CD8-positive, alpha-beta memory T cell (primary cell): ENCODE results near the gene LGALS7B. TPM values are rescaled to one million over a fixed set of nuclear protein-coding genes. Genes with fewer than 3 reads are reported as not detected.
A peak's percentile ranks its signal among the peaks of the same experiment; 100 is the strongest.

Source experiments
- CTCF ChIA-PET: fragments of 350-600 bp; sonication (Branson Sonifier 250); formaldehyde crosslinking; loops from one replicate; lab custom pipeline; 2021; ENCODE audit warnings: antibody characterized with exemption; lab: Charles Lee
- POLR2A ChIA-PET: fragments of 350-600 bp; sonication (Branson Sonifier 250); formaldehyde crosslinking; loops from one replicate; lab custom pipeline; 2021; ENCODE audit warnings: antibody characterized with exemption; lab: Charles Lee
- DNase-seq, 5 donors: peaks; one replicate each; pipeline versions ENCODE4 v3.0.0 to v3.0.0-alpha.2; 2020 to 2022; ENCODE audit warnings: mixed read lengths in 1 of 5
- H3K27ac ChIP-seq: one replicate; pipeline ENCODE4 v1.7.0; 2013; ENCODE audit warnings: low read depth, mild to moderate bottlenecking, low read length, moderate library complexity
- H3K27me3 ChIP-seq: 2 replicates; pipeline ENCODE4 v1.7.0; 2013; ENCODE audit warnings: low read length, mild to moderate bottlenecking; ENCODE audit not compliant: insufficient read depth, poor library complexity, severe bottlenecking
- H3K36me3 ChIP-seq: 2 replicates; pipeline ENCODE4 v1.7.0; 2013; ENCODE audit warnings: mild to moderate bottlenecking, low read length, moderate library complexity; ENCODE audit not compliant: insufficient read depth
- H3K4me1 ChIP-seq: 2 replicates; pipeline ENCODE4 v1.7.0; 2013; ENCODE audit warnings: mild to moderate bottlenecking, low read length, moderate library complexity; ENCODE audit not compliant: insufficient read depth
- H3K4me3 ChIP-seq: 2 replicates; pipeline ENCODE4 v1.7.0; 2013; ENCODE audit warnings: mild to moderate bottlenecking, low read length
- H3K9me3 ChIP-seq: 2 replicates; pipeline ENCODE4 v1.7.0; 2013; ENCODE audit warnings: mild to moderate bottlenecking, low read length
- H3K27ac Mint-ChIP-seq, 8 donors: one replicate each; pipeline ENCODE4 v1.8.0; 2020 to 2021; ENCODE audit warnings: mixed read lengths in 8 of 8, mild to moderate bottlenecking in 6 of 8, inconsistent platforms in 3 of 8, moderate library complexity in 3 of 8
- H3K27me3 Mint-ChIP-seq, 2 donors: one replicate each; pipeline ENCODE4 v1.8.0; 2020 to 2021; ENCODE audit warnings: mixed read lengths in 2 of 2, mild to moderate bottlenecking in 1 of 2, moderate library complexity in 1 of 2
- H3K36me3 Mint-ChIP-seq, 3 donors: one replicate each; pipeline ENCODE4 v1.8.0; 2020 to 2021; ENCODE audit warnings: mixed read lengths in 3 of 3, inconsistent platforms in 1 of 3, mild to moderate bottlenecking in 1 of 3
- H3K4me1 Mint-ChIP-seq, 3 donors: one replicate each; pipeline ENCODE4 v1.8.0; 2020 to 2021; ENCODE audit warnings: mixed read lengths in 3 of 3, inconsistent platforms in 1 of 3, mild to moderate bottlenecking in 1 of 3
- H3K4me3 Mint-ChIP-seq, 7 donors: one replicate each; pipeline ENCODE4 v1.8.0; 2020 to 2021; ENCODE audit warnings: mixed read lengths in 7 of 7, mild to moderate bottlenecking in 6 of 7, moderate library complexity in 4 of 7, inconsistent platforms in 2 of 7
- H3K9me3 Mint-ChIP-seq, 5 donors: one replicate each; pipeline ENCODE4 v1.8.0; 2020 to 2022; ENCODE audit warnings: mixed read lengths in 5 of 5, mild to moderate bottlenecking in 3 of 5, moderate library complexity in 2 of 5, inconsistent platforms in 1 of 5
- polyA plus RNA-seq: library from polyadenylated mRNA; unstranded; fragments of 300-500 nt; fragmentation: Illumina TruSeq; gene quantifications from one replicate; pipeline ENCODE4 v1.2.3, GENCODE V29; 2021
- total RNA-seq, 2 experiments: library from RNA; stranded (reverse); gene quantifications; one replicate each; pipeline ENCODE4 v1.2.3, GENCODE V29; 2021

LGALS7B gene
- total and polyA plus RNA-seq, 3 experiments from 2014 or later = not detected

GRCh38 chr19:38838208-38838985 is 49.4 kb downstream of the LGALS7B start:
- Mint-ChIP-seq H3K27ac (peak overlapping the region in 4 of 8 donors; percentile 17 to 95 (median 82)), H3K4me3 (no peak overlapping the region), H3K27me3 (peaks cover 0 to 10% of the 10 kb centered on the region in 2 donors), H3K36me3 (peaks cover 23 to 83% (median 25%) of the 10 kb centered on the region in 3 donors), H3K9me3 (peaks cover 0 to 4% (median 2%) of the 10 kb centered on the region in 5 donors), H3K4me1 (peaks cover 28 to 47% (median 29%) of the 10 kb centered on the region in 3 donors)
- Histone ChIP-seq H3K9me3 (no peaks in the 10 kb centered on the region), H3K27ac (no peak overlapping the region), H3K4me3 (no peak overlapping the region), H3K27me3 (no peaks in the 10 kb centered on the region), H3K36me3 (peaks cover 66% of the 10 kb centered on the region), H3K4me1 (peaks cover 30% of the 10 kb centered on the region)
- no peak for DNase-seq
- CTCF ChIA-PET = interaction anchor here (1.3 kb wide), 1 partner anchor 48 kb away, joined by 3 read pairs; no protein-coding TSS in a partner anchor
- POLR2A ChIA-PET = no interaction called here

GRCh38 chr19:38838986-38839761 is 50.2 kb downstream of the LGALS7B start:
- peaks cover 29 to 91% (median 30%) of the 10 kb centered on the region in 3 donors for H3K36me3 Mint-ChIP-seq
- peaks cover 0 to 10% of the 10 kb centered on the region in 2 donors for H3K27me3 Mint-ChIP-seq
- ChIA-PET POLR2A (interaction anchor here (0.6 to 0.7 kb wide), 3 partner anchors 8 to 104 kb away, joined by 3 to 5 read pairs (median 3); no protein-coding TSS in a partner anchor), CTCF (no interaction called here)
- peak overlapping the region in 1 of 7 donors; percentile 38 for H3K4me3 Mint-ChIP-seq
- Histone ChIP-seq H3K9me3 (no peaks in the 10 kb centered on the region), H3K27ac (no peak overlapping the region), H3K36me3 (peaks cover 74% of the 10 kb centered on the region), H3K27me3 (no peaks in the 10 kb centered on the region), H3K4me3 (no peak overlapping the region), H3K4me1 (peaks cover 38% of the 10 kb centered on the region)
- peaks cover 0 to 4% (median 2%) of the 10 kb centered on the region in 5 donors for H3K9me3 Mint-ChIP-seq
- H3K27ac Mint-ChIP-seq = peak overlapping the region in 6 of 8 donors; percentile 17 to 95 (median 75)
- no peak for DNase-seq
- peaks cover 36 to 52% (median 37%) of the 10 kb centered on the region in 3 donors for H3K4me1 Mint-ChIP-seq

- Mint-ChIP-seq H3K9me3 (peaks cover 0 to 4% (median 2%) of the 10 kb centered on the region in 5 donors), H3K27me3 (peaks cover 0 to 10% of the 10 kb centered on the region in 2 donors), H3K27ac (peak overlapping the region in 4 of 8 donors; percentile 32 to 87 (median 57)), H3K36me3 (peaks cover 33 to 97% (median 33%) of the 10 kb centered on the region in 3 donors), H3K4me3 (peak overlapping the region in 1 of 7 donors; percentile 32), H3K4me1 (peaks cover 41 to 57% (median 42%) of the 10 kb centered on the region in 3 donors)
- POLR2A ChIA-PET = interaction anchor here (0.6 to 1.3 kb wide), 5 partner anchors 9 to 105 kb away, joined by 3 to 5 read pairs (median 3); no protein-coding TSS in a partner anchor
- no peak overlapping the region for H3K4me3 ChIP-seq
- peaks cover 46% of the 10 kb centered on the region for H3K4me1 ChIP-seq
- no peak overlapping the region for H3K27ac ChIP-seq
- no peaks in the 10 kb centered on the region for H3K27me3 ChIP-seq
- CTCF ChIA-PET = interaction anchor here (0.9 to 1.1 kb wide), 2 partner anchors 9 to 90 kb away, joined by 3 to 4 read pairs; partner anchors contain the start of genes HNRNPL, MRPS12 and SARS2
- no peak for DNase-seq
- peaks cover 82% of the 10 kb centered on the region for H3K36me3 ChIP-seq
- H3K9me3 ChIP-seq = no peaks in the 10 kb centered on the region
Observed at GRCh38 chr19:38839816-38840582, 51.0 kb downstream of the LGALS7B start.

- Mint-ChIP-seq H3K4me1 (peaks cover 46 to 62% (median 47%) of the 10 kb centered on the region in 3 donors), H3K4me3 (peak overlapping the region in 2 of 7 donors; percentile 66 to 67), H3K9me3 (peaks cover 0 to 4% (median 2%) of the 10 kb centered on the region in 5 donors), H3K27me3 (peaks cover 0 to 10% of the 10 kb centered on the region in 2 donors), H3K27ac (peak overlapping the region in 6 of 8 donors; percentile 70 to 93 (median 87)), H3K36me3 (peaks cover 37 to 98% (median 38%) of the 10 kb centered on the region in 3 donors)
- no peaks in the 10 kb centered on the region for H3K27me3 ChIP-seq
- POLR2A ChIA-PET = interaction anchor here (1.1 to 1.3 kb wide), 2 partner anchors 8 to 26 kb away, joined by 3 read pairs; no protein-coding TSS in a partner anchor
- no peak for DNase-seq
- H3K9me3 ChIP-seq = no peaks in the 10 kb centered on the region
- CTCF ChIA-PET = interaction anchor here (0.9 to 1.1 kb wide), 2 partner anchors 9 to 90 kb away, joined by 3 to 4 read pairs; partner anchors contain the start of genes HNRNPL, MRPS12 and SARS2
- H3K4me3 ChIP-seq = no peak overlapping the region
- H3K27ac ChIP-seq = no peak overlapping the region
- peaks cover 86% of the 10 kb centered on the region for H3K36me3 ChIP-seq
- peaks cover 51% of the 10 kb centered on the region for H3K4me1 ChIP-seq
Observed at GRCh38 chr19:38840583-38840968, 51.6 kb downstream of the LGALS7B start.

Other genes with a start within 250 kb of the LGALS7B start
- 100 to 1,000 TPM; 161 to 162 TPM for gene MAP4K1, start 171.2 kb upstream of the LGALS7B start, total RNA-seq
- gene MAP4K1, start 171.2 kb upstream of the LGALS7B start, polyA plus RNA-seq = 178 TPM
- 100 to 1,000 TPM; 275 to 282 TPM for gene EIF3K, start 170.0 kb upstream of the LGALS7B start, total RNA-seq
- 401 TPM for gene EIF3K, start 170.0 kb upstream of the LGALS7B start, polyA plus RNA-seq
- gene ACTN4, start 141.6 kb upstream of the LGALS7B start, total RNA-seq = 100 to 1,000 TPM; 295 to 314 TPM
- gene ACTN4, start 141.6 kb upstream of the LGALS7B start, polyA plus RNA-seq = 31.9 TPM
- 1 to 10 TPM; 5.2 to 5.3 TPM for gene CAPN12, start 44.7 kb upstream of the LGALS7B start, total RNA-seq
- gene CAPN12, start 44.7 kb upstream of the LGALS7B start, polyA plus RNA-seq = 19.5 TPM
- gene LGALS7, start 15.7 kb upstream of the LGALS7B start, total RNA-seq = not detected
- gene LGALS7, start 15.7 kb upstream of the LGALS7B start, polyA plus RNA-seq = not detected
- 1 to 10 TPM; 1.2 to 1.8 TPM for gene LGALS4, start 23.7 kb downstream of the LGALS7B start, total RNA-seq
- gene LGALS4, start 23.7 kb downstream of the LGALS7B start, polyA plus RNA-seq = 0.44 TPM
- gene ECH1, start 42.6 kb downstream of the LGALS7B start, total RNA-seq = 100 to 1,000 TPM; 111 to 114 TPM
- 272 TPM for gene ECH1, start 42.6 kb downstream of the LGALS7B start, polyA plus RNA-seq
- 100 to 1,000 TPM; 656 to 679 TPM for gene HNRNPL, start 60.8 kb downstream of the LGALS7B start, total RNA-seq
- 73.4 TPM for gene HNRNPL, start 60.8 kb downstream of the LGALS7B start, polyA plus RNA-seq
- 10 to 100 TPM; 82.3 to 85.4 TPM for gene RINL, start 89.1 kb downstream of the LGALS7B start, total RNA-seq
- 42.6 TPM for gene RINL, start 89.1 kb downstream of the LGALS7B start, polyA plus RNA-seq
- gene SIRT2, start 110.4 kb downstream of the LGALS7B start, total RNA-seq = 10 to 100 TPM; 33.6 to 36.5 TPM
- gene SIRT2, start 110.4 kb downstream of the LGALS7B start, polyA plus RNA-seq = 51.2 TPM
- 100 to 1,000 TPM; 107 to 116 TPM for gene NFKBIB, start 110.8 kb downstream of the LGALS7B start, total RNA-seq
- 15.6 TPM for gene NFKBIB, start 110.8 kb downstream of the LGALS7B start, polyA plus RNA-seq
- under 1 TPM; 0.44 to 0.61 TPM for gene CCER2, start 123.0 kb downstream of the LGALS7B start, total RNA-seq
- gene CCER2, start 123.0 kb downstream of the LGALS7B start, polyA plus RNA-seq = not detected
- 10 to 100 TPM; 43.1 to 46.7 TPM for gene SARS2, start 141.6 kb downstream of the LGALS7B start, total RNA-seq
- gene SARS2, start 141.6 kb downstream of the LGALS7B start, polyA plus RNA-seq = 18.9 TPM
- 100 to 1,000 TPM; 113 to 117 TPM for gene MRPS12, start 141.7 kb downstream of the LGALS7B start, total RNA-seq
- gene MRPS12, start 141.7 kb downstream of the LGALS7B start, polyA plus RNA-seq = 94.4 TPM
- not detected for gene FBXO17, start 186.5 kb downstream of the LGALS7B start, total RNA-seq
- 0.16 TPM for gene FBXO17, start 186.5 kb downstream of the LGALS7B start, polyA plus RNA-seq
- gene FBXO27, start 243.3 kb downstream of the LGALS7B start, total RNA-seq = under 1 TPM; 0.37 to 0.80 TPM
- gene FBXO27, start 243.3 kb downstream of the LGALS7B start, polyA plus RNA-seq = 0.64 TPM